SK-N-MC (cell line): Measurements from ENCODE around the gene CLEC16A.

Source experiments
- DNase-seq: peaks from one replicate; pipeline ENCODE4 v3.0.0-alpha.2; 2011; ENCODE audit warnings: low read depth, low spot score
- H3K27ac ChIP-seq: fragments of 200-600 bp; sonication (generic); 2 replicates; pipeline ENCODE4 v1.5.1; 2016; ENCODE audit warnings: mixed run types
- H3K36me3 ChIP-seq: fragments of 200-600 bp; sonication (generic); 2 replicates; pipeline ENCODE4 v1.6.1; 2017; ENCODE audit warnings: antibody characterized with exemption, low read length, mixed read lengths; ENCODE audit not compliant: insufficient read depth
- H3K4me3 ChIP-seq: fragments of 200-600 bp; sonication (generic); 2 replicates; pipeline ENCODE4 v1.5.1; 2016
- H3K9ac ChIP-seq: fragments of 200-600 bp; sonication (generic); 2 replicates; pipeline ENCODE4 v1.8.0; 2017; ENCODE audit warnings: mixed run types, mixed read lengths; ENCODE audit not compliant: insufficient read length
- H3K9me3 ChIP-seq: fragments of 200-600 bp; sonication (generic); 2 replicates; pipeline ENCODE4 v1.6.1; 2017; ENCODE audit warnings: low read depth, mild to moderate bottlenecking, antibody characterized with exemption, low read length, moderate library complexity, mixed read lengths
- EZH2 ChIP-seq: fragments of 200-600 bp; sonication (generic); IDR thresholded peaks from one replicate; pipeline ENCODE4 v1.6.1; 2017; ENCODE audit warnings: antibody characterized with exemption
- FOXP2 ChIP-seq: optimal IDR thresholded peaks from 2 replicates; pipeline ENCODE3; 2011; ENCODE audit warnings: mild to moderate bottlenecking, moderate library complexity; ENCODE audit not compliant: insufficient read depth; ENCODE audit errors: extremely low read length, control extremely low read depth
- POLR2AphosphoS5 ChIP-seq: IDR thresholded peaks from 2 replicates; pipeline ENCODE4 v1.6.1; 2012; ENCODE audit warnings: mild to moderate bottlenecking, low read depth, low read length, borderline replicate concordance

The CLEC16A gene

DNA sequence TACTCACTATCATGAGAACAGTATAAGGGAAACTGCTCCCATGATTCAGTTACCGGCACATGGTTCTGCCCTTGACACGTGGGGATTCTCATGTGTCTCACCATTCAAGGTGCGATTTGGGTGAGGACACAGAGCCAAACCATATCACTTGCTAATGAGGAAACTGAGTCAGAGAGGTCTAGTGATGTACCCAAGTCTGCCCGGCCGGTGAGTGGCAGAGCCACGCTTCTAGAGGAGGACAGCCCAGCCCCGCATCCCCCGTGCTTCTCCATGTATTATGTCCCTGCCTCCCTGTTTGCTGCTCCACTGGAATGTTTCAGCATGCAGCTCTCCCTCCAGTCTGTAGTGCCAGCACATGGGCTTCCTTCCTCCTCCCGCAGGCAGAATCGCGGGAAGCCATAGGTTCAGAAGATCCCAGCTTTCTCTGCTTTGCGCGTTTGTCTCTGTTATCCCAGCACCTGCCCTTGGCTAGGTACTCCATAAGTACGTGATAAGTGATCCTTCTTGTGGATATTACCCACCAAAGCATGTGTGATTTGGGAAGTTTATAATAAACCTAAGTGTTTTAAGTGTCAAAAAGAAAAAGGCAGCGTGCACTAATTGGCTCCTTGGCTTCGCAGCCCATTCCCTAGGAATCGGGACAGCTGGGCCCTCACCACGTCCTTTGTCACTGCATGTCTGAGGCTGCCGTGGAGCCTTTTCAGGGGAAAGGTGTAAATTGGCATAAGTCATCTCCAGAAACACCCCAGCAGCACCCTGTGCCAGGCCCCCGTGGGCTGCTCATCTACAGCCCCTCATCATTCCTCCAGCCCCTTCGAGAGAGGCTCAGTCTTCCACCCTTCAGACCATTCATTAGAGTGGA lies 103.8 kb downstream of the CLEC16A start:
- no peak overlapping the region for H3K4me3 ChIP-seq
- no peak for DNase-seq
- H3K36me3 ChIP-seq, result no peaks in the 10 kb centered on the region
- H3K9ac ChIP-seq, result no peak overlapping the region
- no peak for TF ChIP-seq EZH2
- no peak for TF ChIP-seq POLR2AphosphoS5
- TF ChIP-seq FOXP2, result no peak
- no peaks in the 10 kb centered on the region for H3K9me3 ChIP-seq
- H3K27ac ChIP-seq, result no peak overlapping the region

DNA sequence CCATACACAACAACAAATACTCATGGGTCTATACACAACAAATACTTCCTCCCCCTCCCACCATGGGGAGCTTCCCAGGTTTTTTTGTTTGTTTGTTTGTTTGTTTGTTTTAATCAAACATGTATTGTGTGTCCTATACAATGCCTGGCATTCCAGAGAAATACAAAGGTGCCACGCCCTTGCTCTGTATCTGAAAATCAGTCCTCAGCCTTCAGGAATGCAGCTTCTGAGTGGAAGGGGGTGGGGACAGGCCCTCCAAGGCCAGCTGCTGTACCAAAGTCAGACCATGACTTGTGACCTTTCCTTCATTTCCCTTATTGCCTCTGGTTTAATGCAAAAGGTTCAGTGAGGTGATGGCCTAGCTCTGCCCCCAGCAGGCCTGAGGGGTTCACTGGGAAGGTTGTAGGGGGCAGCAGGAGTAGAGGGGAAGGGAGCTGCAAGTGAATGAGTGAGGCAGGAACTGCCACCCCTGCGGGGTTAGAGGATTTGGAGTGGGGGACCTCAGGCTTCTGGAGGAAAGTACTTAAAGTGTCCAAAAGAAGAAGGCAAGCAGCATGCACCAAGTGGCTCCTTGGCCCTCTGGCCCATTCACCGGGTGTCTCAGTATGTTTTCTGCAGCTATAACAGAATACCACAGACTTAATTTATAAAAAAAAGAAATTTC lies 105.2 kb downstream of the CLEC16A start:
- no peak for TF ChIP-seq POLR2AphosphoS5
- TF ChIP-seq FOXP2, result no peak
- TF ChIP-seq EZH2, result no peak
- no peaks in the 10 kb centered on the region for H3K36me3 ChIP-seq

DNA sequence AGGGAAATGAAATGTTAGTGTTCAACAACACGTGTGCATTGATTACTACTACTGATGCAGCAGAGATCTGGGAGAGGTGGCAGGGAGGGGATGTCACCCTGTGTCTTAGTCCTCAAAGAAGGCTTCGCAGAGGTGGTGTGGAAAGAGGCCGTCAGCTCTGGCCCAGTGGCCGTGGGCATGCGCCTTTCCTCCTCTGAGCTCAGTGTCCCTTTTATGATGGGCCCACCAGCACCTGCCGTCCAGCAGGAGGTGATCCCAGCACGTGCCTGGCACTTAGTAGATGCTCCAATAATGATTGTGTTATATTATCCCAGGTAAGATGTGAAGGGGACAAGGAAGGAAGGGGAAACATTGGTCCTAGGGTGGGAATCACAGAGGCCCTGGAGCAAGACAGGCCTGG lies 106.2 kb downstream of the CLEC16A start:
- DNase-seq, result no peak
- H3K4me3 ChIP-seq, result no peak overlapping the region
- H3K9ac ChIP-seq, result no peak overlapping the region
- TF ChIP-seq POLR2AphosphoS5 (no peak), EZH2 (no peak), FOXP2 (no peak)
- H3K9me3 ChIP-seq, result no peaks in the 10 kb centered on the region
- H3K27ac ChIP-seq, result no peak overlapping the region
- no peaks in the 10 kb centered on the region for H3K36me3 ChIP-seq

More for the DNA sequence above, 105.2 kb downstream of the CLEC16A start:
- no peak for DNase-seq
- H3K9me3 ChIP-seq, result no peaks in the 10 kb centered on the region
- no peak overlapping the region for H3K27ac ChIP-seq
- no peak overlapping the region for H3K9ac ChIP-seq
- H3K4me3 ChIP-seq, result no peak overlapping the region

DNA sequence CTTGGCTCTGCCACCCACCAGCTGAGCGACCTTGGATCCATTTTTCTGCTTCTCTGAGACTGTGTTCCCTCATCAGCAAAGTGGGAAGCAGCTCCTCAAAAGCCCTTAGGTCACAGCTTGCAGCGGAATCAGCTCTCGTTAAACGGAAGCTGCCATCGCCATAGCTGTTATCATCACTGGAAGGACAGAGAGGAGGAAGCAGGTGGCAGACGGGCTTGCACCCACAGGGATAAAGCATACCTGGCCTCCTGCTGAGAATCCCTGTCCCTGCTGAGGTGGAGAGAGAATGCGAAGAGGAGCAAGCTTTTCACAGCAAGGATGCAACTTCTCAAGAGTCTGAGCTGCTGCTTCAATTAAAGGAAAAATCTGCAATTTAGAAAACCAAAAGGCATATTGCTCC lies 106.6 kb downstream of the CLEC16A start:
- no peak for DNase-seq
- no peak overlapping the region for H3K4me3 ChIP-seq
- TF ChIP-seq POLR2AphosphoS5 (no peak), FOXP2 (no peak), EZH2 (no peak)
- H3K9ac ChIP-seq, result no peak overlapping the region
- H3K9me3 ChIP-seq, result no peaks in the 10 kb centered on the region
- no peaks in the 10 kb centered on the region for H3K36me3 ChIP-seq
- no peak overlapping the region for H3K27ac ChIP-seq

DNA sequence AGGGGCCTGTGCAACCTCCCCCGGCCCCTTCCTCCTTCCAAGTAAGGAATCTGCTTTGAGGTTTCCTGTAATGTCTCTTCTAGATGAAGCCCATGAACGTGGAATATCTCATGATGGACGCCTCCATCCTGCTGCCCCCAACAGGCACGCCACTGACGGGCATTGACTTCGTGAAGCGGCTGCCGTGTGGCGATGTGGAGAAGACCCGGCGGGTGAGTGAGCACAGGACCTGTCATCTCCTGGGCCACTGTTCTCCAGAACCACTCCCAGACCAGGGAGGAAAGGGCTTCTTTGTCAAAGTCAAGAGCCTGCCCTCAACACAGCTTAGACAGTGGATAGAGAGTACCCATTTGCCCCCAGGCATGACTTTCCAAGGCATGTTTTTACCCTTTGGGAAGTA lies 107.1 kb downstream of the CLEC16A start:
- Histone ChIP-seq H3K9ac (no peak overlapping the region), H3K4me3 (no peak overlapping the region), H3K36me3 (no peaks in the 10 kb centered on the region), H3K27ac (no peak overlapping the region), H3K9me3 (no peaks in the 10 kb centered on the region)
- no peak for DNase-seq
- no peak for TF ChIP-seq FOXP2
- TF ChIP-seq POLR2AphosphoS5, result no peak
- TF ChIP-seq EZH2, result no peak

DNA sequence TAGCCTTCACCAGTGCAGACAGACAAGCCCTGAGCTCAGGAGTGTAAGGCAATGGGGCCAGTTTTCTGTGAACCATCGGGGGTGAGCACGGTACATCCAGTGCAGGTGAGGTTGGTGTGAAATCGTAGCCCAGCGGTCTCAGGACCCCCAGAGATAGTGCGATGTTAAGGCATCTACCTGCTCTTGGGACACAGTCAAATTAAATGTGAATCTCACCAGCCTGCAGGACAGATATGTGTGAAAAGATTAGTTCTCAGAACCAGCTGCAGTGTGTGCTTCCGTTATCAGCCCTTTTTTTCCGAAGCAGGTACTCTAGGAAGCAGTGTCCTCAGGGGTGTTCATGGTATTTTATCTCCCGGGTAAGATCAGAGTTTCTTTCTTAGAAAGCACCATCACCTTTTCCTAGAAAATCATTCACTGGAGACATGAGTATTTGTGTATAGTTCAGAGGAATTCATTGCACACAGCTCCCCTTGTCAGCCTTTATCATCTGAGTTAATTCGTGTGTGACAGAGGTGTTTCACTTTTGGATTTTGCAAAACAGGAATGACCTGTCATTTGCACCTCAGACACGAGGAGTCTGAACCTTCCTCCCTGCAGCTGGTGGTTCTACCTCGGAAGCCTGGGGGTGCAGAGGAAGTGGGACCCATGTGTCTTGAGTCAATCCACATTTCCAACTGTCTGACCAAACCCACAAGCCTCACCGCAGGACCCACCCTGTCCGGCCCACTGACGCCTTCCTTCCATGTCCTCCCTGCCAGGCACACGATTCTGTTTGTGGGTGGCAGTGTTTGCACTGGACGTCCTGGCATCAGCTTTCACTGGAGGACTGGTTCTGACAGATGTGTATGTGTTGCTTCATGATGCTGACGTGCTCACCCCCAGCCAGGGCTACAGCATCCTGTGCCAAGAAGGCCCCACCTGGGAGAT lies 107.8 kb downstream of the CLEC16A start:
- no peak overlapping the region for H3K27ac ChIP-seq
- TF ChIP-seq FOXP2, result no peak
- no peak for TF ChIP-seq POLR2AphosphoS5
- TF ChIP-seq EZH2, result no peak
- no peak overlapping the region for H3K4me3 ChIP-seq
- no peak overlapping the region for H3K9ac ChIP-seq
- H3K9me3 ChIP-seq, result no peaks in the 10 kb centered on the region
- no peaks in the 10 kb centered on the region for H3K36me3 ChIP-seq
- DNase-seq, result no peak

DNA sequence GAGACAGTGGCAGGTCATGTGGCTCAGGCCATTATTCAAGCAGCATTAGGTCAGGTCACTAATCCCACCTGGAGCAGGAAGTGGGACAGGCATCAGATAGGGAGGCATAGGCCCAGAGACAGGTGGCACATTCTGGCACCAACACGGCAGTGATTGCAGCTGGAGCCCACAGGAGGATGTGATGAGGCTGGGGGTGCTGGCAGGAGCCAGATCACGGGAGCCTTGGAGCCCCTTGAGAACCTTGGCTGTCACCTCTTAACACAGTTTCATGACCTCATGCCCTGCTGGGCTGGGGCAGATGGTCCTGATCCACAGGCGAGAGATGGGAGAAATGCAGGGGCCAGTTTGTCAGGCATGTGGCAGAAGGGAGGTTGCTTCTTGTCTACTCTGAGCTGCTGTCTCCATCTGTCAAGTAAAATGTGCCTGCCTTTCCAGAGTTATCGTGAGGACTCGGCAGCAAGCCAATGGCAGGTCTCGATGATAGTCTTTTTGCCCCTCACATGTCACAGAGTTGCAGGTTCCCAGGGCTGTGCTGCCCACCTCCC lies 109.6 kb downstream of the CLEC16A start:
- H3K36me3 ChIP-seq, result no peaks in the 10 kb centered on the region
- TF ChIP-seq EZH2, result no peak
- no peak for TF ChIP-seq FOXP2
- no peak for TF ChIP-seq POLR2AphosphoS5
- no peaks in the 10 kb centered on the region for H3K9me3 ChIP-seq
- DNase-seq, result no peak
- no peak overlapping the region for H3K27ac ChIP-seq
- H3K4me3 ChIP-seq, result no peak overlapping the region
- H3K9ac ChIP-seq, result no peak overlapping the region
